GM23248 (cell line): ENCODE data around the gene PRSS1.

ENCODE experiments used
- EZH2 ChIP-seq: fragments of 200-600 bp; sonication (generic); IDR thresholded peaks from 2 replicates; pipeline ENCODE4 v1.6.1; 2018; ENCODE audit warnings: antibody characterized with exemption, mild to moderate bottlenecking; ENCODE audit not compliant: insufficient read depth, poor library complexity, severe bottlenecking
- EZH2phosphoT487 ChIP-seq: fragments of 200-600 bp; sonication (generic); IDR thresholded peaks from 2 replicates; pipeline ENCODE4 v1.6.1; 2018; ENCODE audit warnings: antibody characterized with exemption, moderate library complexity, mild to moderate bottlenecking, low read depth; ENCODE audit not compliant: insufficient read depth

DNA sequence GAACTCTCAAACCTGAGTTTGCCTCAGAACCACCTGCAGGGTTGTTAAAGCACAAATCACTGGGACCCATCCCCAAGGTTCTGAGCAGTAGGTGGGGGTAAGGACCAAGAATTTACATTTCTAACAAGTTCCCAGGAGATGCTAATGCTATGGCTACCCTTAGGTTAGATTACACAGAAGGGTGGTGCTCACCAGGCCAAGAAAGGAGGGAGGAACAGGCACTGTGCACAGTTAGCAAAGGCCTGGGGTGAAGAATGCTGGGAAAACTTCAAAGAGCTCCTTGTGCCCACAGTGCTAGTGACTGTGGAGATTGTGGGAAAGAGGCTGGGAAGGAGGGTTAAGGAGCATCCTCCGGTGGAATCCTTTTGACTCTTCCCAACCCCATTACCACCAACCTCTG lies 12.8 kb downstream of the PRSS1 start:
- TF ChIP-seq EZH2 (no peak), EZH2phosphoT487 (no peak)
